HepG2 (cell line): ENCODE data around the gene MTA2. TPM values are rescaled to one million over a fixed set of nuclear protein-coding genes. Genes with fewer than 3 reads are reported as not detected.

Experiments used
- CCAR2 ChIP-seq: fragments of 200-400 bp; formaldehyde crosslinking; optimal IDR thresholded peaks from 2 replicates; pipeline ENCODE3; 2018; ENCODE audit warnings: low read depth, mild to moderate bottlenecking, low read length, moderate library complexity
- CEBPG ChIP-seq: IDR thresholded peaks from 2 replicates; pipeline ENCODE4 v1.6.1; 2016
- ELF1 ChIP-seq: sonication (generic); formaldehyde crosslinking; IDR thresholded peaks from 2 replicates; pipeline ENCODE4 v1.4.0; 2020; ENCODE audit warnings: missing genetic modification reagents
- GMEB1 ChIP-seq: sonication (generic); formaldehyde crosslinking; IDR thresholded peaks from 2 replicates; pipeline ENCODE4 v1.5.1; 2020; ENCODE audit warnings: missing genetic modification reagents, mild to moderate bottlenecking, borderline replicate concordance
- MTA1 ChIP-seq: sonication (generic); formaldehyde crosslinking; IDR thresholded peaks from 2 replicates; pipeline ENCODE4 v1.4.0; 2020; ENCODE audit warnings: missing genetic modification reagents, mild to moderate bottlenecking, borderline replicate concordance
- MXD1 ChIP-seq: sonication (generic); formaldehyde crosslinking; IDR thresholded peaks from 2 replicates; pipeline ENCODE4 v1.4.0; 2020; ENCODE audit warnings: mild to moderate bottlenecking, missing genetic modification reagents
- NFAT5 ChIP-seq: sonication (generic); formaldehyde crosslinking; IDR thresholded peaks from 2 replicates; pipeline ENCODE4 v1.4.0; 2020; ENCODE audit warnings: missing genetic modification reagents
- RAD21 ChIP-seq: fragments of 450-650 bp; formaldehyde crosslinking; IDR thresholded peaks from 2 replicates; pipeline ENCODE4 v1.5.0; 2020; ENCODE audit warnings: mild to moderate bottlenecking
- ZFAT ChIP-seq: sonication (generic); formaldehyde crosslinking; conservative IDR thresholded peaks from 2 replicates; pipeline ENCODE4 v1.8.1; 2023; ENCODE audit warnings: missing genetic modification reagents, inconsistent platforms
- ZNF232 ChIP-seq: sonication (generic); formaldehyde crosslinking; IDR thresholded peaks from 2 replicates; pipeline ENCODE4 v1.4.0; 2020; ENCODE audit warnings: missing genetic modification reagents, borderline replicate concordance
- ZNF3 ChIP-seq: IDR thresholded peaks from 2 replicates; pipeline ENCODE4 v1.7.0; 2017; ENCODE audit warnings: inconsistent platforms
- ZNF350 ChIP-seq: sonication (generic); formaldehyde crosslinking; IDR thresholded peaks from 2 replicates; pipeline ENCODE4 v1.4.0; 2020; ENCODE audit warnings: mild to moderate bottlenecking, low read depth, missing genetic modification reagents, borderline replicate concordance
- ZNF607 ChIP-seq: sonication (generic); formaldehyde crosslinking; IDR thresholded peaks from 2 replicates; pipeline ENCODE4 v1.5.1; 2020; ENCODE audit warnings: missing genetic modification reagents, mild to moderate bottlenecking, borderline replicate concordance
- ZNF687 ChIP-seq: sonication (generic); formaldehyde crosslinking; IDR thresholded peaks from 2 replicates; pipeline ENCODE4 v1.5.1; 2020; ENCODE audit warnings: mild to moderate bottlenecking, missing genetic modification reagents, moderate library complexity
- ZNF770 ChIP-seq: sonication (generic); formaldehyde crosslinking; IDR thresholded peaks from 2 replicates; pipeline ENCODE4 v1.5.0; 2020; ENCODE audit warnings: mild to moderate bottlenecking, missing genetic modification reagents
- ZNF83 ChIP-seq: sonication (generic); formaldehyde crosslinking; IDR thresholded peaks from 2 replicates; pipeline ENCODE4 v1.4.0; 2020; ENCODE audit warnings: missing genetic modification reagents, mild to moderate bottlenecking, borderline replicate concordance
- polyA plus RNA-seq, 8 experiments: library from polyadenylated mRNA; depleted of rRNA in 3 of 8; stranded (reverse) in 7 of 8; unstranded in 1 of 8; fragments of >200 nt; fragmentation: Illumina TruSeq in 4 of 8; extraction: Trizol in 4 of 8; gene quantifications; 2 replicates each; pipeline versions ENCODE4 v1.2.1 to v1.2.3, GENCODE V29; 2011 to 2016; ENCODE audit warnings: low read depth in 4 of 8, missing spikeins in 1 of 8, mixed read lengths in 1 of 8; ENCODE audit not compliant: insufficient read depth in 1 of 8
- total RNA-seq, 5 experiments: library from RNA; depleted of rRNA; stranded (reverse); fragments of >200 nt; fragmentation: Illumina TruSeq; extraction: Trizol; gene quantifications; 2 replicates each; pipeline ENCODE4 v1.2.3, GENCODE V29; 2016; ENCODE audit warnings: low read depth in 1 of 5

Gene MTA2
- total and polyA plus RNA-seq, 2 of the 13 experiments (the other 11 are each of a cell fraction or from before 2014, with no cell fraction given) = 14.0 to 70.0 TPM

- TF ChIP-seq NFAT5 (CRISPR knock-in tag) = peak; percentile 53; the same call in 1 of the 2 replicates
- TF ChIP-seq ZNF687 (CRISPR knock-in tag) = peak; percentile 92; the same call in 1 of the 2 replicates
- TF ChIP-seq MXD1 (CRISPR knock-in tag) = peak; percentile 92
- TF ChIP-seq ZNF83 (CRISPR knock-in tag) = 0 out of 2 replicates have a peak, but pooled peaks have one; percentile 40
- TF ChIP-seq CEBPG (CRISPR knock-in tag) = no peak
- TF ChIP-seq RAD21 (CRISPR knock-in tag) = 0 out of 2 replicates have a peak, but pooled peaks have one; percentile 3
- TF ChIP-seq ZNF350 (CRISPR knock-in tag) = 0 out of 2 replicates have a peak, but pooled peaks have one; percentile 7
- 0 out of 2 replicates have a peak, but pooled peaks have one; percentile 44 for TF ChIP-seq ZFAT
- no peak for TF ChIP-seq ELF1 (CRISPR knock-in tag)
- no peak for TF ChIP-seq ZNF3 (CRISPR knock-in tag)
- TF ChIP-seq MTA1 (CRISPR knock-in tag) = no peak
- TF ChIP-seq CCAR2 = no peak
- no peak for TF ChIP-seq ZNF232 (CRISPR knock-in tag)
- TF ChIP-seq ZNF607 (CRISPR knock-in tag) = 0 out of 2 replicates have a peak, but pooled peaks have one; percentile 25
- peak; percentile 25; the same call in 1 of the 2 replicates for TF ChIP-seq ZNF770 (CRISPR knock-in tag)
- peak; percentile 27; the same call in 1 of the 2 replicates for TF ChIP-seq GMEB1 (CRISPR knock-in tag)
Measured at GRCh38 chr11:62601122-62601371, 618 bp downstream of the MTA2 start (continued).
